T follicular helper cell (primary cell): Measurements from ENCODE around the gene C11orf86.

ENCODE experiments used
- DNase-seq: peaks from one replicate; pipeline ENCODE4 v3.0.0-alpha.2; 2020; ENCODE audit warnings: low read depth

Gene C11orf86

GRCh38 chr11:67024966-67025365 is 49.9 kb downstream of the C11orf86 start:
- DNase-seq, result no peak

- DNase-seq, result no peak
Observed at GRCh38 chr11:67025750-67026149, 50.6 kb downstream of the C11orf86 start.
